ENCODE data around the gene VSIG4. TPM values are rescaled to one million over a fixed set of nuclear protein-coding genes. Genes with fewer than 3 reads are reported as not detected.
A peak's percentile ranks its signal among the peaks of the same experiment; 100 is the strongest.

The VSIG4 gene
- total RNA-seq, 1 donor from 2014 or later, result not detected

- no peak for TF ChIP-seq CTCF (IDR thresholded peaks at IDR 0.05)
- no peaks in the 10 kb centered on the region for H3K9me3 Mint-ChIP-seq (ENCODE audit: unreplicated experiment)
- H3K36me3 Mint-ChIP-seq (ENCODE audit: unreplicated experiment), result no peaks in the 10 kb centered on the region
- H3K27ac Mint-ChIP-seq (ENCODE audit: unreplicated experiment), result no peak overlapping the region
- no peak for DNase-seq (ENCODE audit: extremely low spot score, unreplicated experiment)
- H3K4me3 Mint-ChIP-seq (ENCODE audit: unreplicated experiment), result no peak overlapping the region
- H3K27me3 Mint-ChIP-seq (ENCODE audit: unreplicated experiment), result no peaks in the 10 kb centered on the region
- H3K4me1 Mint-ChIP-seq (ENCODE audit: unreplicated experiment), result no peaks in the 10 kb centered on the region
Measured at GRCh38 chrX:66036231-66036630, 3.6 kb downstream of the VSIG4 start.

- Mint-ChIP-seq H3K4me1 (ENCODE audit: unreplicated experiment) (no peaks in the 10 kb centered on the region), H3K9me3 (ENCODE audit: unreplicated experiment) (no peaks in the 10 kb centered on the region), H3K27ac (ENCODE audit: unreplicated experiment) (no peak overlapping the region), H3K36me3 (ENCODE audit: unreplicated experiment) (no peaks in the 10 kb centered on the region), H3K4me3 (ENCODE audit: unreplicated experiment) (no peak overlapping the region), H3K27me3 (ENCODE audit: unreplicated experiment) (no peaks in the 10 kb centered on the region)
- TF ChIP-seq CTCF (IDR thresholded peaks at IDR 0.05), result no peak
- no peak for DNase-seq (ENCODE audit: extremely low spot score, unreplicated experiment)
Measured at GRCh38 chrX:66035667-66036066, 4.2 kb downstream of the VSIG4 start.

- H3K4me1 Mint-ChIP-seq (ENCODE audit: unreplicated experiment), result no peaks in the 10 kb centered on the region
- peak; percentile 19 for TF ChIP-seq CTCF (IDR thresholded peaks at IDR 0.05)
- H3K9me3 Mint-ChIP-seq (ENCODE audit: unreplicated experiment), result peaks cover 4% of the 10 kb centered on the region
- H3K27ac Mint-ChIP-seq (ENCODE audit: unreplicated experiment), result no peak overlapping the region
- H3K36me3 Mint-ChIP-seq (ENCODE audit: unreplicated experiment), result no peaks in the 10 kb centered on the region
- H3K27me3 Mint-ChIP-seq (ENCODE audit: unreplicated experiment), result no peaks in the 10 kb centered on the region
- H3K4me3 Mint-ChIP-seq (ENCODE audit: unreplicated experiment), result no peak overlapping the region
- no peak for DNase-seq (ENCODE audit: extremely low spot score, unreplicated experiment)
Measured at GRCh38 chrX:66030505-66031317, 9.2 kb downstream of the VSIG4 start.

- Mint-ChIP-seq H3K36me3 (ENCODE audit: unreplicated experiment) (no peaks in the 10 kb centered on the region), H3K4me3 (ENCODE audit: unreplicated experiment) (no peak overlapping the region), H3K27ac (ENCODE audit: unreplicated experiment) (no peak overlapping the region), H3K27me3 (ENCODE audit: unreplicated experiment) (no peaks in the 10 kb centered on the region), H3K9me3 (ENCODE audit: unreplicated experiment) (peaks cover 4% of the 10 kb centered on the region), H3K4me1 (ENCODE audit: unreplicated experiment) (no peaks in the 10 kb centered on the region)
- DNase-seq (ENCODE audit: extremely low spot score, unreplicated experiment), result no peak
- no peak for TF ChIP-seq CTCF (IDR thresholded peaks at IDR 0.05)
Measured at GRCh38 chrX:66028936-66029335, 10.9 kb downstream of the VSIG4 start.

- Mint-ChIP-seq H3K4me1 (ENCODE audit: unreplicated experiment) (no peaks in the 10 kb centered on the region), H3K36me3 (ENCODE audit: unreplicated experiment) (no peaks in the 10 kb centered on the region), H3K27ac (ENCODE audit: unreplicated experiment) (no peak overlapping the region), H3K27me3 (ENCODE audit: unreplicated experiment) (no peaks in the 10 kb centered on the region), H3K9me3 (ENCODE audit: unreplicated experiment) (peaks cover 14% of the 10 kb centered on the region), H3K4me3 (ENCODE audit: unreplicated experiment) (no peak overlapping the region)
- no peak for DNase-seq (ENCODE audit: extremely low spot score, unreplicated experiment)
- TF ChIP-seq CTCF (IDR thresholded peaks at IDR 0.05), result no peak
Measured at GRCh38 chrX:66024570-66024969, 15.3 kb downstream of the VSIG4 start.
